GM21825 (cell line): ENCODE data around the gene STK33.

ENCODE experiments used
- ATAC-seq: cut with Tn5 transposase; IDR thresholded peaks from one replicate; pipeline ENCODE4 v1.9.1; 2021; ENCODE audit warnings: mild to moderate bottlenecking, moderate library complexity; ENCODE audit not compliant: unreplicated experiment

Gene STK33

DNA sequence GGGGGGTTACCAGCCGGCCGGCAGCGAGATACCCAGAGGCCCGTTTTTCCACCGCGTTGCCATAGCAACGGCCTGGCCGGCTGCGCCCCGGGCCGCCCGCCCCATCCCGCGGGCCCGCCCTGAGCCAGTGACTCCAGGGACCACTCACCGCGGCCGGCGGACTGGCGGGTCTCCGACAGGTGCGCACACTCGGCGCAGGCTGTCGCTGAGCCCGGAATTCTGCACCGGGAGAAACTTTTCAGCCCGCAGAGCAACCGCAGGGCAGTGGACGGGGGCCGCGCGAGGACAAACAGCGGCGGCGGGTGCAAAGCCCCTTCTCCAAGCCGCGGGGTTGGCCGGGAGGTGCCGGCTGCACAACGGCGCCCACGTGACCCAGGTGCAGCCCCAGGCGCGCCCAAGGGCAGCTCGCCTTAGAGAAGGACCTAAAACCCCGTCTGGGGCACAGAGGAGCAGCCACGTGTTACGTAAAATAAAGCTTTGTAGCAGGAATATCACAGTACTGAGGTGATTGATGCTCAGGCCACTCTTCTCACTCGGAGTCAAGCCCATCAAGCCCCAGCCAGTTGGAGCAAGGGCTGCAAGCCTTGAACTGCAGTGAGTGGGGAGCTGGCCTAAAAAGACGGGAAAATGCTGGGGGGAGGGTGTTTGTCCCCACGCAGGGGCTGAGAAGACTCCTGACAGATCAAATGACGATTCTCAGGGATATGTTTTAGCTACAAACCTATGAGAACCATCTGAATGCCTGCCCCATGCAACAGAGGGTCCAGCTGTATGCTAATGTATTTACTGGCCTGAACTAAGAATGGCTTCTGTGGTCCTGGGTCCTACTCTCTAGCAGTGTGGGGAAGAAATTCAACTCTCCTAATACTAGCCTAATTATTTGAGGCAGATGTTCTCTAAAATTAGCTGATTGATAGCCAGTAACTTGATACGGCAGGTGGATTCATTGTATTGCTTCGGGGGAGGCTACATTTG is at the start of gene STK33:
Gene STK33 (minus strand): TSS at position 294 of the 975 bp plus-strand sequence. CDS start 119,323 bp downstream, outside the sequence.
- peak; percentile 97 for ATAC-seq

GRCh38 chr11:8642196-8642841 is 48.3 kb upstream of the STK33 start:
- ATAC-seq, result no peak

- ATAC-seq, result no peak
These were observed 47.3 kb upstream of the STK33 start for GRCh38 chr11:8641332-8641731.

DNA sequence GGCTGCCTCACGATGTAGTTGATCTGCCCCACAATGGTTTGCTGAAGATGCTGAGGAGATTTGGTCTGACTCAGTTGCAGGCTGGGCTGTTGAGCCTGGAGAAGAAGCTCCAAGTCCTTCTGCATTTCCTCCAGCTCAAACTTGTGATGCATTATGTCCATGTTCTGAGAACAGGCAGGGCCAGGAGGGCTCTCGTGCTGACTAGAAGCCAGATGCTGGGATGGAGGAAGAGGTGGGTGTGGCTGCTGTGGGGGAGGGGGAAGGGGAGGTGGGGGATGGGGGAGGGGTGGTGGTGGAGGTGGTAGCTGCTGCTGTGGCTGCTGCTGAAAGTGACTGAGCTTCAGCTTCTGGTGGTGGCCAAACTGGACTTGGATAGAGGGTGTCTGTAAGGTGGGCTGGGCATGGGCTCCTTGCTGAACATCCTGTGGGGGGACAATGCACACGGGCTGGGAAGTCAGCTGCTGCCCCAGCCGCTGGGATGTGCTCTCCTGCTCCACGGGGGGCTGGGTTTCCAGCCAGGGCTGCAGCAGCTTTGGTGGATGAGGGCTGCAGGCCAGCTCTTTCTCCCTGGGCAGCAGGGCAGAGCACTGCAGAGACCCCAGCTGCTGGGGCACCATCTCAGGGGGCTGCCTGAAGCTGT is 46.4 kb upstream of the STK33 start:
- no peak for ATAC-seq

DNA sequence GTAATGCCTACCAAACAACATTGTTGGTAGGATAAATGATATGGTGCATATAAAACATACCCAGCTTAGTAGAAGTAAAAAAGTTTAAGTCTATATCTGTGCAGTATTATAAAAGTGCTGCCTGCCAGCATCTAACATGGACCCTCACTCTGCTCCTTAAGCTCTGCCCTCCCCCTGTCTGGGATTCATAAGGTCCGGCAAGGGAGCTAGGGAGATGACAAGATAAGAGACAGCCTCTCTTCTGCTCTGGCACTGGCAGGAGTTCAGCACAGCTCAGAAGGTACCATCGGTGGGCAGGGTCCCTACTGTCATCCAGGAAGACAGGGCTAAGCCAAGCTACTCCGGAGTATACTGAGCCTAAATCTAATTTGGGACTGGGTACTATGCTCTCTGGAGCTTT is 45.6 kb upstream of the STK33 start:
- ATAC-seq, result no peak

- ATAC-seq, result no peak
These were observed 44.3 kb upstream of the STK33 start for GRCh38 chr11:8638300-8638699.

- no peak for ATAC-seq
These were observed 42.1 kb upstream of the STK33 start for GRCh38 chr11:8636127-8636526.

GRCh38 chr11:8634498-8634897 is 40.5 kb upstream of the STK33 start:
- no peak for ATAC-seq

- ATAC-seq, result no peak
These were observed 37.5 kb upstream of the STK33 start for GRCh38 chr11:8631395-8632118.

DNA sequence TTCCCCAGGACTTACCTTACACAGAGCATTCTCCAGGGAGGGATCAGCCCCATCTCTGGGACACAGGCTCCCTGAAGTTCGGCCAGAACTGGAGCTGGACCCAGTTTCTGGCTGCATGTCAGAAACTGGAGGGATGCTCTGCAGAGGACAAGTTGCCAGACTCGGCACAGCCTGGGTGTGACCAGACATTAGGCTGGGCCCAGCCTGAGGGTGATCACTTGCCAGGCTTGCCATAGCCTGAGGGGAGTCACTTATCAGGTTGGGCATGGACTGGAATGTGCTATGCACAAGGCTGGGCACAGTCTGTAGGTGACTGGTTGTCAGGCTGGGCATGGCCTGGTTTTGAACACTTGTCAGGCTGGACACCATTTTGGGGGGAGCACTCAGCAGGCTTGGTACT is 30.7 kb upstream of the STK33 start:
- no peak for ATAC-seq

GRCh38 chr11:8621147-8621546 is 27.1 kb upstream of the STK33 start:
- no peak for ATAC-seq

GRCh38 chr11:8617063-8617462 is 23.0 kb upstream of the STK33 start:
- no peak for ATAC-seq

DNA sequence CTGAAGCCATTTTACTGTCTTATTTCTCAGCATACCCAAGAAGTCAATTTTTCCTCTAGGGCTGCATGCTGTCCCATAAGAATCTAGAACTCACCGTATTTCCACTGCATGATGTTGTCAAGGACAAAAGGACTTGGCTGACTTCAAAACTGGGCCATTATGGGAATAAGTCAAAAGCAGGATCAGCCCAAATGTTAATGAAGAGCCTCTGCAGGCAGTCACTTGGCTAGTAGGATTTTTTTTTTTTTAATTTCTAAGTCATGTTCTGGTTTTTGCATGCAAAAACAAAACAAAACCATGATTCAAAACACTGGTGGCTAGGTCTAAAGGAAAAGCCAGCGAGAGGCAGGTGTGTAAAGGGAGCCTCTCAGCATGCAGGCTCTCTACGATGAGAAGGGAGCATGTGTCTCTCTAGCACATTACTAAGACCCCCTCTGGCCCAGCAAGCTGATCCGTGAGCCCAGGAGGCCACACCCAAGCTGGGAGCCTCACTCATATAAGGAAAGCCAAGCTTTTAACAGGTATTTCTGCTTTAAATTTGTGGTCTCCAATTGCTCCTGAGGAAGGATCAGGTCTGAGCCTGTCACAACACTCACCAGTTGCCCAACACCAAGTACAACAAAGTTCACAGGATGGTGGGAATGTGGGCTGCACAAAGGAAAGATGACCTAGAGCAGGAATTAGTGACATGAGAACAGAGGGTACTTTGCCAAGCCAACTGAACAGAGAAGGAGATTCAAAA is 21.4 kb upstream of the STK33 start:
- no peak for ATAC-seq

- no peak for ATAC-seq
These were observed 20.5 kb upstream of the STK33 start for GRCh38 chr11:8614497-8614896.

DNA sequence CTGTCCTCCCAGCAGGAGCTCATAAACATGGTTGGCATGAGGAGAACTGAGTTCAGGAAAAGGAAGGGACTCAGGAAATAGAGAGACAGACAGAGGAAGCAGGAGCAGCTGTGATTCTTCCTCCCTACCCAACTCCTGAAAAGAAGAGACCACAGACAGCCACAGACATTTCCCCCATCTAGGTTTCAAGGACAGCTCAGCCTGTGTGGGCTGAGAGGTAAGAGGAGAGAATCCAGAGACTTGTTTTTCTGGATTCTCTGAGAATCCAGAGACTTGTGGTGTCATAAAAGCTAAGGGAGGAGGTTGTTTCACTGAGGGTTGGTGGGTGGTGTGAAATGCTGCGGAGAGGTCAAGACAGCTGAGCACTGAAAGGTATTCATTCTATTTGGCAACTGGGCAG is 19.0 kb upstream of the STK33 start:
- ATAC-seq, result no peak

- no peak for ATAC-seq
These were observed 18.5 kb upstream of the STK33 start for GRCh38 chr11:8612522-8612921.

DNA sequence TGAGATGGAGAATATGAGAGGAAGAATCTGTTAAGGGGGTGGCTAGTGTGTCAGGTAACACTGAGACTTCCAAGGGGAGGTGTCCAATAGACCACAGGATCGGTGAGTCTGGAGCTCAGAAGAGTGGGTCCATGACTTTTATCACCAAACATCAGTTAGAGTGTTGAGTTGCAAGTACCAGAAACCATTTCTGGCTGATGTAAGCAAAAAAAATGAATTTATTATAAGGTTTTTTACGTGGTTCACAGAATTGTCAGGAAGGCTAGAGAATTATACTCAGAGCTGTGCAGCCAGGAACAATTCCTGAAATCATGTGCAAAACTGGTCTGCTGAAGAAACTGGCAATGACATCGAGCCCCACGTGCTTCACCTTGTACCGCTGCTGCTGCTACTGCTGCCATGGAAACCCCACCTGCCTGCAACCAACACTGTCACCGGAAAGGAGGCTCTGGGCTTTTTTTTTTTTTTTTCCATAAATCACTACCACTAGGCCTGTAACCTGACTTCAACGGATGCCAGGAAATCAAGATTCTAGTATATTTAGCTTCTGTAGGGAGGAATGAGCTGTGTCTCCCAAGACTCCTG is 16.6 kb upstream of the STK33 start:
- ATAC-seq, result no peak

GRCh38 chr11:8608652-8609051 is 14.6 kb upstream of the STK33 start:
- ATAC-seq, result no peak

- no peak for ATAC-seq
These were observed 12.0 kb upstream of the STK33 start for GRCh38 chr11:8605971-8606563.
